NCI-H82 treated with DMSO at 0.1 percent for 48 hours (cell line): ENCODE measurements around the gene ITPK1.

Experiments
- DNase-seq: peaks from one replicate; lab custom pipeline; 2025; ENCODE audit not compliant: unreplicated experiment; lab: John Stamatoyannopoulos, UW

ITPK1 gene

DNA sequence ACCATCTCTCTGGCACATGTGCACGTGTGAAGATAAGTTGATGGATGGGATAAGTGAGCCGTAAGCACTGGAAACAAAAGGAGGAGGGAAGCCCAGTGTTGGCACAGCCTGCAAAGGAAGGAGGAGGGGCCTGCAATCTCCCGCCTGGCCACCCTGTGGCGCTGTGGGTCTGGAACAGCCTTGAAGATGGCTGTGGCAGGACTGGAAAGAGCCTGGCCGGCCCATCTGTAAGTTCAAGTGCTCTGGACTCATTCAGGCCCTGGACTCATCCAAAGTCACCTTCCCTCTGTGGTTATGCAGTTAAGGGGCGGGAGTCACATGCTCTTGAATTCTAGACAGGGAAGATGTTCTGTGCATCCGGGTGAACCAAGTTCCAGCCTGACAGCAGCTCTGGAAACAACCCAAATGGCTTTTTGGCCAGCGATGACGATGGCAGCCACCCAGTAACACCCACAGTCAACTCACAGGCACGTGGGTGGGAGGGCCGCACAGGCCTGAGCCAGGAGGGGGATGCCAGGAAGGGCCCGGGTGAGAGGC is 142.4 kb downstream of the ITPK1 start:
- DNase-seq = peak; percentile 34

DNA sequence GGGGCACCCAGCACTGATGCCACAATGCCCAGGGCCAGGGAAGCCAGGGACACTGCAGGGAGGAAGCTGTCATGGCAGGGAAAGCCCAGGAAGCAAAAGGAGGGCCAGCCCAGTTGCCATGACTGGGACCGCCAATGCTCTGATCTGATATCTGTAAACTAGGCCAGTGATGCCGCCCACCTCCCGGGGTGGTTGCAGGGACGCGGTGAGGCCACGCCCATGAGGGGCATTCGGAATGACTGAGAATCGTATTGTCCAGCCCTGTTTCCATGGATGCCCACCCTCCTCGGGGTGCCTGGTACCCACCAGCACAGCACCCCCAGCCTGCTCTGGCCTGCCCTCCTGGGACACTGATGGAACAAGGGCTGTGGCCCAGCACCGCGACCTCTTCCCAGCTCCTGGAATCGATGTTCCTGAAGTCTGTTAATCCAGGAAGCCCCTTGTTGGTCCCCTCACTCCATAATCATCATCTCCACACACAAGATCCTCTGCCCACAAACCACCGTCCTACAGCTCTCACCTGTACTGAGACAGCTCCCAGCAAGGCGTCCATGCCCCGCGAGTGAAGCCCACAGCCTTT is 144.0 kb downstream of the ITPK1 start:
- no peak for DNase-seq

GRCh38 chr14:92970271-92970670 is 145.5 kb downstream of the ITPK1 start:
- no peak for DNase-seq

DNA sequence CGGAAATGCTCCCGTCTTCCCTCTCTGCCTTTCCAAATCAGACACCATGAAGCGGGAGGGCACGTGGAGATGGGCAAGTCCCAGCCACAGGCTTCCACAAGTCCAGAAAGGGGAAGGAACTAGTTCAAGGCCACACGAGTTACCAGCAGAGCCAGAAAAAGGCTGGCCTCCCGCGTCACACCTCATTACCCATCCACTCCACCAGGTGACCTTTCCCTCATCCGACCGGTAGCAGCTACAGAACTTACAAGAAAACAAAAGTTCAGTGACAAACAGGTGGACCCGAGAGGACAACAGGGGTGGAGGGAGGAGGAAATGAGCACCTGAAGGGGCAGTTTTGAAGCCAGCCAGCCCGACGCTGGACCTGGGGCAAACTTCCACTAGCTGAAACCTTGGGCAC is 145.9 kb downstream of the ITPK1 start:
- DNase-seq = no peak

- DNase-seq = no peak
These were observed 146.3 kb downstream of the ITPK1 start for GRCh38 chr14:92969430-92969829.

DNA sequence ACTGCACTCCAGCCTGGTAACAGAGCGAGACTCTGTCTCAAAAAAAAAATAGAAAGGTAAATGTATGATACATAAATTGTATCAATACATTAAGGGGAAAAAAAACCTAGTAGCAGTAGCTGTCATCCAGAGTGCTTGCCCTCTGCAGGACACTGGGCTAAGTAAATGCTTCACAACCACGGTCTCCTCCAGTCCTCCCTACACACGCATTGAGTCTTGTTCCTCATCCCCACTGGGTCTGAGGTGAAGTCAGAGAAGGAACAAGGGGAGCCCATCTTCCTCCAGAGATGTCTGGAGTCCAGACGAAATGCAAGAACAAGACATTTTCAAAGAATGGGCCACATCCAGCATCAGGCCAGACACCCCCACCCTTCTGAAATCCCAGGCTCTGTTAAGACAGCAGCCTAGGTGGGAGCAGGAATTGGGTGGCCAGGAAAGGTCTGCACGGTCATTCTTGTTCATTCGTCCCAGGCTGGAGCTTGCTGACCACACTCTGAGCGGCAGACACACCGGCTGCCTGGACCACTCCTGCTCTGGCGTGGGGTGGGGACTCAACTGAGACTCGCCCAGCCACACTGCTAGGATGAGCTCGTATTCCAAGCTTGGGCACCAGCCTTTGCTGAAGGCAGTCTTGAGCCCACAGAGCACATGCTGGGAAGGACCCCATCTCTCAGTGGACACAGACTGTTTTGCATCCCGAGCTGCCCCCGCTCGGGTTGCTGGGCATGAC is 147.3 kb downstream of the ITPK1 start:
- DNase-seq = no peak

- DNase-seq = no peak
These were observed 148.3 kb downstream of the ITPK1 start for GRCh38 chr14:92967346-92967926.

- no peak for DNase-seq
These were observed 150.4 kb downstream of the ITPK1 start for GRCh38 chr14:92965281-92965680.

DNA sequence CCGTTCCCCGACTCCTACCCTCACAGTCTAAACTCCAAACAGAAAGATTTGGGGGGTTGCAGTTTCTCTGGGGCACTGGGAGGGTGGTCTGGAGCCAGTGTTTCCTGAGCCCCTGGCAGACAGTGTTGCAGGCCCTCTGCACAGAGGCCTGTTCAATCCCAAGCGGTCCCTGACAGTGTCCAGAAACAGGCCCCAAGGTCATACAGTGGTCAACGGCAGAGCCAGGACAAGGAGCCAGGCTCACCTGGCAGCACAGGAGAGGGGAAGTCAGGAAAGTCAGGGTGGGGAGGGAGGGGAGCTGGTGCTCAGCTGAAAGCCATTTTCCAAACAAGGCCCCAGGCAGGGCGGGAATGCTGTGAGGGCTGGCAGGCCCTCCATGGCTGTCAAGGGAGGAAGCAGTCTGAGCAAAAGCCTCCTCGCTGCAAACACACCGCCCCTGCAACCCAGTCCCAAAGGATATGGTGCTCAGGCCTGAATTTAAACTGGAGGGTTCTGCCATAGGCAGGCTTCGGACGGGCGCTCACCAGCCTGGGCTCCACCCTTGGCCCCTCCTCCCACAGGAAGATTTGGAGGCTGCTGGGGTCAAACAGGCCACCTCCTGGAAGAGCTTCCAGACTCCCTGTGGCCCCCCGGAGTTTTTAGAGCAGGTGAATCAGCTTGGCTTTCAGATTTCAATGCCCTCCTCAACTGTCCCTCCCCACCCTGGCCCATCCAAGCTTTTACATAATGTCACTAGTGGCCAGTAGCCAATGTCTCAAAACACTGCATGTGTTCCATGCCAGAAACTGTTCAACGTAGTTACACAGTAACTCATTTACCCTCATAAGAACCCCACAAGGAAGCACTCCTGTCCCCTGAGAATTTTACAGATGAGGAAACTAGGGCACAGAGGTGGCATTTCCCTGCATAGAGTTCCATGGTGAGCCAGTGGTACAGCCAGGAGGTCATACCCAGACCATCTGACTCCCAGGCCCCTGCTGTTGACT is 151.3 kb downstream of the ITPK1 start:
- no peak for DNase-seq

- no peak for DNase-seq
These were observed 152.2 kb downstream of the ITPK1 start for GRCh38 chr14:92963301-92964123.

DNA sequence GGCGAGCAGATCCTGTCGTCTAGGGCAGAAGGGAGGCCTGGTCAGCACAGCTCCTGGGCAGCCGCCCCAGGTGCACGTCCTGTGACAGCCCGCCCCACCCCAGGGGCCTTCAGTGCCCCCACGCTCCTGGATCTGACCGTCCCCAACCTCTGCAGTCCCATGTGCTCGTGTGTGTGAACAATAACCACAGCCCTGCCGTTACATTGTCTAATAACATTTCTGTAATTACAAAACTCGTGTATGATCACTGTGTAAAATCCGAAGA is 153.0 kb downstream of the ITPK1 start:
- DNase-seq = no peak

- no peak for DNase-seq
These were observed 153.5 kb downstream of the ITPK1 start for GRCh38 chr14:92962031-92962830.

GRCh38 chr14:92961567-92961855 is 154.2 kb downstream of the ITPK1 start:
- no peak for DNase-seq

- DNase-seq = no peak
These were observed 154.8 kb downstream of the ITPK1 start for GRCh38 chr14:92960706-92961566.

GRCh38 chr14:92959761-92960680 is 155.7 kb downstream of the ITPK1 start:
- no peak for DNase-seq

GRCh38 chr14:92959189-92959531 is 156.6 kb downstream of the ITPK1 start:
- peak; percentile 81 for DNase-seq

- DNase-seq = no peak
These were observed 157.1 kb downstream of the ITPK1 start for GRCh38 chr14:92958373-92959188.
